ENCODE results near the gene PACS1. TPM values are rescaled to one million over a fixed set of nuclear protein-coding genes. Genes with fewer than 3 reads are reported as not detected.

PACS1 gene
- polyA plus RNA-seq, 1 of the 3 experiments (the other 2 are of a cell fraction) = 37.3 TPM

DNA sequence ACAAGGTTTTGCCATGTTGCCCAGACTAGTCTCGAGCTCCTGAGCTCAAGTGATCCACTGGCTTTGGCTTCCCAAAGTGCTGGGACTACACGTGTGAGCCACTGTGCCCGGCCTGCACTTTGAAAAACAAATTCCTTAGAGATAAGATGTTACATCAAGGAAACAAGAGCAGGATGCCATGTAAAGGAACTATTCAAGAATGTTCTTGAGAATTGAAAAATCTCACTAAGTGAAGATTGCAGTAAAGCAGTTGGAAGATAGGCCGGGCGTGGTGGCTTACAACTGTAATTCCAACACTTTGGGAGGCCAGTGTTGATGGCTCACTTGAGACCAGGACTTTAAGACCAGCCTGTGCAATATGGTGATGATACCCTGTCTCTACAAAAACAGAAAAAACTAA lies 88.1 kb downstream of the PACS1 start:
- WGBS (ENCODE audit: low lambda C conversion rate) = 96% methylated on average over 5 of the region's 5 CpGs
- Histone ChIP-seq H2AFZ (ENCODE audit: low read depth) (no peak overlapping the region), H4K20me1 (ENCODE audit: insufficient read depth) (peaks cover 28% of the 10 kb centered on the region; the same call in 1 of the 2 replicates), H3K79me2 (ENCODE audit: insufficient read depth) (peaks cover 89% of the 10 kb centered on the region), H3F3A (replicated peaks; ENCODE audit: insufficient read depth) (peaks cover 14% of the 10 kb centered on the region), H3K36me3 (replicated peaks in 1 of 2; ENCODE audit: control insufficient read depth in 1 of 2, insufficient read depth in 2 of 2, low read length in 1 of 2) (peaks cover 0 to 5% of the 10 kb centered on the region in 2 experiments), H3K4me2 (no peak overlapping the region), H3K27ac (ENCODE audit: low read depth in 2 of 2, low read length in 1 of 2) (no peak overlapping the region), H3K9ac (no peak overlapping the region), H3K9me2 (no peaks in the 10 kb centered on the region), H3K4me1 (ENCODE audit: control insufficient read depth in 1 of 2, insufficient read depth in 2 of 2, low read depth in 1 of 2, low read length in 1 of 2) (peaks cover 6 to 11% of the 10 kb centered on the region in 2 experiments; a peak in 3 of 4 replicates), H3K27me3 (ENCODE audit: insufficient read depth) (no peaks in the 10 kb centered on the region), H3K4me3 (ENCODE audit: low read depth in 2 of 2, low read length in 1 of 2) (no peak overlapping the region), H3K9me3 (no peaks in the 10 kb centered on the region)
- ChIA-PET CTCF (interaction anchor here (1.0 kb wide), 1 partner anchor 13 kb away, joined by 3 read pairs; no protein-coding TSS in a partner anchor), POLR2A (no interaction called here)
- DNase-seq = no peak
- TF ChIP-seq, protein P1, sequence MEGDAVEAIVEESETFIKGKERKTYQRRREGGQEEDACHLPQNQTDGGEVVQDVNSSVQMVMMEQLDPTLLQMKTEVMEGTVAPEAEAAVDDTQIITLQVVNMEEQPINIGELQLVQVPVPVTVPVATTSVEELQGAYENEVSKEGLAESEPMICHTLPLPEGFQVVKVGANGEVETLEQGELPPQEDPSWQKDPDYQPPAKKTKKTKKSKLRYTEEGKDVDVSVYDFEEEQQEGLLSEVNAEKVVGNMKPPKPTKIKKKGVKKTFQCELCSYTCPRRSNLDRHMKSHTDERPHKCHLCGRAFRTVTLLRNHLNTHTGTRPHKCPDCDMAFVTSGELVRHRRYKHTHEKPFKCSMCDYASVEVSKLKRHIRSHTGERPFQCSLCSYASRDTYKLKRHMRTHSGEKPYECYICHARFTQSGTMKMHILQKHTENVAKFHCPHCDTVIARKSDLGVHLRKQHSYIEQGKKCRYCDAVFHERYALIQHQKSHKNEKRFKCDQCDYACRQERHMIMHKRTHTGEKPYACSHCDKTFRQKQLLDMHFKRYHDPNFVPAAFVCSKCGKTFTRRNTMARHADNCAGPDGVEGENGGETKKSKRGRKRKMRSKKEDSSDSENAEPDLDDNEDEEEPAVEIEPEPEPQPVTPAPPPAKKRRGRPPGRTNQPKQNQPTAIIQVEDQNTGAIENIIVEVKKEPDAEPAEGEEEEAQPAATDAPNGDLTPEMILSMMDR (IDR thresholded peaks at IDR 0.05) = no peak
- TF ChIP-seq, protein P2, sequence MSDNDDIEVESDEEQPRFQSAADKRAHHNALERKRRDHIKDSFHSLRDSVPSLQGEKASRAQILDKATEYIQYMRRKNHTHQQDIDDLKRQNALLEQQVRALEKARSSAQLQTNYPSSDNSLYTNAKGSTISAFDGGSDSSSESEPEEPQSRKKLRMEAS (IDR thresholded peaks at IDR 0.05; ENCODE audit: low read depth) = no peak
- TF ChIP-seq, protein P3, sequence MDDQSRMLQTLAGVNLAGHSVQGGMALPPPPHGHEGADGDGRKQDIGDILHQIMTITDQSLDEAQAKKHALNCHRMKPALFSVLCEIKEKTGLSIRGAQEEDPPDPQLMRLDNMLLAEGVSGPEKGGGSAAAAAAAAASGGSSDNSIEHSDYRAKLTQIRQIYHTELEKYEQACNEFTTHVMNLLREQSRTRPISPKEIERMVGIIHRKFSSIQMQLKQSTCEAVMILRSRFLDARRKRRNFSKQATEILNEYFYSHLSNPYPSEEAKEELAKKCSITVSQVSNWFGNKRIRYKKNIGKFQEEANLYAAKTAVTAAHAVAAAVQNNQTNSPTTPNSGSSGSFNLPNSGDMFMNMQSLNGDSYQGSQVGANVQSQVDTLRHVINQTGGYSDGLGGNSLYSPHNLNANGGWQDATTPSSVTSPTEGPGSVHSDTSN (IDR thresholded peaks at IDR 0.05) = no peak
- TF ChIP-seq MXI1 (IDR thresholded peaks at IDR 0.05; ENCODE audit: low read depth, low read length) (no peak), POLR2AphosphoS5 (IDR thresholded peaks at IDR 0.05; ENCODE audit: low read depth, low read length) (no peak), RCOR1 (IDR thresholded peaks at IDR 0.05; ENCODE audit: low read length) (no peak), MEF2A (IDR thresholded peaks at IDR 0.05; ENCODE audit: borderline replicate concordance, low read depth) (no peak), GATA2 (CRISPR knock-in tag; IDR thresholded peaks at IDR 0.05) (no peak), EZH2phosphoT487 (IDR thresholded peaks at IDR 0.05; ENCODE audit: borderline replicate concordance, low read depth) (no peak), RAD21 (IDR thresholded peaks at IDR 0.05; ENCODE audit: low read length) (no peak), JUND (IDR thresholded peaks at IDR 0.05) (no peak), EP300 (IDR thresholded peaks at IDR 0.05; ENCODE audit: borderline replicate concordance in 1 of 2, low read depth in 1 of 2, low read length in 1 of 2) (no peak), SIN3A (IDR thresholded peaks at IDR 0.05; ENCODE audit: borderline replicate concordance, low read depth, low read length) (no peak), FOSL2 (IDR thresholded peaks at IDR 0.05; ENCODE audit: borderline replicate concordance, low read depth) (no peak), FOXJ3 (CRISPR knock-in tag; IDR thresholded peaks at IDR 0.05) (no peak), YY1 (IDR thresholded peaks at IDR 0.05; ENCODE audit: low read depth) (no peak), FOXM1 (IDR thresholded peaks at IDR 0.05; ENCODE audit: low read depth) (no peak)
- TF ChIP-seq, protein P4, sequence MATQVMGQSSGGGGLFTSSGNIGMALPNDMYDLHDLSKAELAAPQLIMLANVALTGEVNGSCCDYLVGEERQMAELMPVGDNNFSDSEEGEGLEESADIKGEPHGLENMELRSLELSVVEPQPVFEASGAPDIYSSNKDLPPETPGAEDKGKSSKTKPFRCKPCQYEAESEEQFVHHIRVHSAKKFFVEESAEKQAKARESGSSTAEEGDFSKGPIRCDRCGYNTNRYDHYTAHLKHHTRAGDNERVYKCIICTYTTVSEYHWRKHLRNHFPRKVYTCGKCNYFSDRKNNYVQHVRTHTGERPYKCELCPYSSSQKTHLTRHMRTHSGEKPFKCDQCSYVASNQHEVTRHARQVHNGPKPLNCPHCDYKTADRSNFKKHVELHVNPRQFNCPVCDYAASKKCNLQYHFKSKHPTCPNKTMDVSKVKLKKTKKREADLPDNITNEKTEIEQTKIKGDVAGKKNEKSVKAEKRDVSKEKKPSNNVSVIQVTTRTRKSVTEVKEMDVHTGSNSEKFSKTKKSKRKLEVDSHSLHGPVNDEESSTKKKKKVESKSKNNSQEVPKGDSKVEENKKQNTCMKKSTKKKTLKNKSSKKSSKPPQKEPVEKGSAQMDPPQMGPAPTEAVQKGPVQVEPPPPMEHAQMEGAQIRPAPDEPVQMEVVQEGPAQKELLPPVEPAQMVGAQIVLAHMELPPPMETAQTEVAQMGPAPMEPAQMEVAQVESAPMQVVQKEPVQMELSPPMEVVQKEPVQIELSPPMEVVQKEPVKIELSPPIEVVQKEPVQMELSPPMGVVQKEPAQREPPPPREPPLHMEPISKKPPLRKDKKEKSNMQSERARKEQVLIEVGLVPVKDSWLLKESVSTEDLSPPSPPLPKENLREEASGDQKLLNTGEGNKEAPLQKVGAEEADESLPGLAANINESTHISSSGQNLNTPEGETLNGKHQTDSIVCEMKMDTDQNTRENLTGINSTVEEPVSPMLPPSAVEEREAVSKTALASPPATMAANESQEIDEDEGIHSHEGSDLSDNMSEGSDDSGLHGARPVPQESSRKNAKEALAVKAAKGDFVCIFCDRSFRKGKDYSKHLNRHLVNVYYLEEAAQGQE (IDR thresholded peaks at IDR 0.05; ENCODE audit: low read depth, low read length) = no peak
- TF ChIP-seq, protein P5, sequence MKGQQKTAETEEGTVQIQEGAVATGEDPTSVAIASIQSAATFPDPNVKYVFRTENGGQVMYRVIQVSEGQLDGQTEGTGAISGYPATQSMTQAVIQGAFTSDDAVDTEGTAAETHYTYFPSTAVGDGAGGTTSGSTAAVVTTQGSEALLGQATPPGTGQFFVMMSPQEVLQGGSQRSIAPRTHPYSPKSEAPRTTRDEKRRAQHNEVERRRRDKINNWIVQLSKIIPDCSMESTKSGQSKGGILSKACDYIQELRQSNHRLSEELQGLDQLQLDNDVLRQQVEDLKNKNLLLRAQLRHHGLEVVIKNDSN (IDR thresholded peaks at IDR 0.05; ENCODE audit: borderline replicate concordance, low read depth) = no peak

Measured in SK-N-SH (cell line).